GM12878 (cell line): ENCODE results near the gene MKX. TPM values are rescaled to one million over a fixed set of nuclear protein-coding genes. Genes with fewer than 3 reads are reported as not detected.

Source experiments
- ATAC-seq: fragments of 200-7000 bp; cut with Tn5 transposase; 3 replicates; pipeline ENCODE4 v1.9.1; 2020; ENCODE audit warnings: mild to moderate bottlenecking, moderate library complexity
- BruUV-seq: library from RNA; stranded (reverse); fragments of 400-500 nt; replicated peaks from 2 replicates; lab custom pipeline; 2021; lab: Mats Ljungman, UMichigan
- CTCF ChIA-PET: fragments of 300-600 bp; sonication (Branson Sonifier 250); formaldehyde crosslinking; extraction: SDS; loops from one replicate; lab custom pipeline; 2021; ENCODE audit warnings: inconsistent platforms; lab: Yijun Ruan, JAX
- POLR2A ChIA-PET: fragments of 350-600 bp; formaldehyde crosslinking; extraction: SDS; loops from one replicate; lab custom pipeline; 2021; ENCODE audit warnings: inconsistent platforms; lab: Charles Lee
- RAD21 ChIA-PET: fragments of 300-600 bp; sonication (Branson Sonifier 250); formaldehyde crosslinking; loops from one replicate; lab custom pipeline; 2023; ENCODE audit warnings: antibody characterized with exemption; ENCODE audit not compliant: unreplicated experiment; lab: Charles Lee
- SMC1A ChIA-PET: fragments of 300-600 bp; sonication (Branson Sonifier 250); formaldehyde crosslinking; loops from one replicate; lab custom pipeline; 2023; ENCODE audit not compliant: unreplicated experiment, uncharacterized antibody; lab: Charles Lee
- DNase-seq: peaks from one replicate; pipeline ENCODE4 v3.0.0-alpha.2; 2011; ENCODE audit warnings: low read depth, low spot score
- FAIRE-seq: peaks from 3 replicates; lab custom pipeline; 2011; peaks lifted over from hg19 to GRCh38; lab: Jason Lieb, UNC
- H2AFZ ChIP-seq: 2 replicates; pipeline ENCODE4 v1.6.0; 2011; ENCODE audit warnings: low read depth, low read length, control low read depth; ENCODE audit not compliant: control insufficient read depth
- H3K27ac ChIP-seq: 2 replicates; pipeline ENCODE4 v1.5.1; 2011; ENCODE audit warnings: control low read depth; ENCODE audit not compliant: control insufficient read depth, insufficient read depth
- H3K27me3 ChIP-seq, 2 experiments: replicated peaks in 1 of 2; 2 replicates each; pipeline versions ENCODE4 v1.6.0 to v1.6.1; 2011; ENCODE audit warnings: low read length in 1 of 2; ENCODE audit not compliant: control insufficient read depth in 2 of 2, insufficient read depth in 2 of 2
- H3K36me3 ChIP-seq, 2 experiments: 2 replicates each; pipeline ENCODE4 v1.5.1; 2011; ENCODE audit warnings: low read length in 1 of 2; ENCODE audit not compliant: control insufficient read depth in 2 of 2, insufficient read depth in 2 of 2
- H3K4me1 ChIP-seq: 2 replicates; pipeline ENCODE4 v1.6.1; 2011; ENCODE audit warnings: mild to moderate bottlenecking, low read length, moderate library complexity, mixed read lengths; ENCODE audit not compliant: control insufficient read depth, insufficient read depth
- H3K4me2 ChIP-seq: 2 replicates; pipeline ENCODE4 v1.6.0; 2011; ENCODE audit warnings: control low read depth; ENCODE audit not compliant: control insufficient read depth, insufficient read depth
- H3K4me3 ChIP-seq: fragments of 200-600 bp; sonication (generic); 2 replicates; pipeline ENCODE4 v1.5.1; 2016
- H3K79me2 ChIP-seq: 2 replicates; pipeline ENCODE4 v1.6.0; 2011; ENCODE audit warnings: low read length; ENCODE audit not compliant: control insufficient read depth, insufficient read depth
- H3K9ac ChIP-seq: 2 replicates; pipeline ENCODE4 v1.8.0; 2011; ENCODE audit warnings: low read length, control low read depth, mixed read lengths; ENCODE audit not compliant: control insufficient read depth, insufficient read depth
- H3K9me3 ChIP-seq: replicated peaks from 3 replicates; pipeline ENCODE4 v1.5.1; 2011; ENCODE audit warnings: mild to moderate bottlenecking, low read length; ENCODE audit not compliant: control insufficient read depth, insufficient read depth
- H4K20me1 ChIP-seq: 2 replicates; pipeline ENCODE4 v1.6.0; 2011; ENCODE audit not compliant: control insufficient read depth, insufficient read depth
- ATF2 ChIP-seq: IDR thresholded peaks from 2 replicates; pipeline ENCODE4 v1.6.1; 2012; ENCODE audit warnings: low read length, inconsistent platforms
- CREB1 ChIP-seq: IDR thresholded peaks from 2 replicates; pipeline ENCODE4 v1.6.1; 2012; ENCODE audit warnings: low read depth, mild to moderate bottlenecking, inconsistent platforms
- CREM ChIP-seq: IDR thresholded peaks from 2 replicates; pipeline ENCODE4 v1.6.1; 2014; ENCODE audit warnings: antibody characterized with exemption, low read depth
- E4F1 ChIP-seq: fragments of 450-650 bp; IDR thresholded peaks from 2 replicates; pipeline ENCODE4 v1.6.1; 2018; ENCODE audit warnings: borderline replicate concordance, mild to moderate bottlenecking; ENCODE audit not compliant: partially characterized antibody
- HDAC2 ChIP-seq: fragments of 200-600 bp; sonication (generic); IDR thresholded peaks from 2 replicates; pipeline ENCODE4 v1.6.1; 2017
- MXI1 ChIP-seq: fragments of 150-350 bp; IDR thresholded peaks from 2 replicates; pipeline ENCODE4 v1.6.1; 2011; ENCODE audit warnings: low read depth, mild to moderate bottlenecking, inconsistent platforms, low read length, improper control_type of control experiment
- SMARCA5 ChIP-seq: fragments of 450-650 bp; IDR thresholded peaks from 2 replicates; pipeline ENCODE4 v1.6.1; 2017; ENCODE audit warnings: mild to moderate bottlenecking
- ZBTB33 ChIP-seq: fragments of 450-650 bp; IDR thresholded peaks from 2 replicates; pipeline ENCODE4 v1.6.1; 2017; ENCODE audit warnings: mild to moderate bottlenecking
- ZBTB4 ChIP-seq: fragments of 450-650 bp; formaldehyde crosslinking; IDR thresholded peaks from 2 replicates; pipeline ENCODE4 v1.4.0; 2022; ENCODE audit warnings: mild to moderate bottlenecking, moderate library complexity
- WGBS: methylation state at CpG from one replicate; pipeline ENCODE4 v1.1.6; 2016; ENCODE audit warnings: low lambda C conversion rate; ENCODE audit not compliant: insufficient replicate concordance, insufficient coverage; ENCODE audit errors: missing lambda C conversion rate; 5-methylcytosine and 5-hydroxymethylcytosine counted together
- in situ Hi-C: fragments of 300-500 bp; cut with MboI; formaldehyde crosslinking; loops from 9 replicates; pipeline ENCODE4 v1.14.3; 2018; ENCODE audit warnings: mixed read lengths
- intact Hi-C: fragments of 100-400 bp; cut with micrococcal nuclease; formaldehyde crosslinking; loops from one replicate; pipeline ENCODE4 v1.14.2; 2022; ENCODE audit not compliant: unreplicated experiment
- polyA plus RNA-seq, 11 experiments: library from polyadenylated mRNA; depleted of rRNA in 4 of 11; unstranded in 6 of 11; stranded (reverse) in 5 of 11; fragments of >200 nt; fragmentation: Nextera tagmentation in 4 of 11; fragmentation: Illumina TruSeq in 1 of 11; extraction: Ambion mirVana in 4 of 11; extraction: Trizol in 1 of 11; gene quantifications; 1 replicate in 1 of 11; 2 replicates in 10 of 11; pipeline versions ENCODE4 v1.2.1 to v1.2.3, GENCODE V29; 2011 to 2016; ENCODE audit warnings: inconsistent platforms in 2 of 11, missing spikeins in 2 of 11, low read depth in 1 of 11
- total RNA-seq, 4 experiments: library from RNA; depleted of rRNA in 3 of 4; stranded (reverse); fragments of >200 nt in 3 of 4; fragmentation: Illumina TruSeq in 1 of 4; extraction: Trizol in 1 of 4; gene quantifications; 2 replicates each; pipeline versions ENCODE4 v1.2.1 to v1.2.3, GENCODE V29; 2013 to 2021

Gene MKX
- total and polyA plus RNA-seq, 10 of the 15 experiments (the other 5 are each of a cell fraction or from before 2014, with no cell fraction given) = not detected

GRCh38 chr10:27715505-27715904 is 30.1 kb downstream of the MKX start:
- Histone ChIP-seq H3K9me3 (no peaks in the 10 kb centered on the region), H3K4me3 (no peak overlapping the region), H2AFZ (no peak overlapping the region), H4K20me1 (no peaks in the 10 kb centered on the region), H3K4me2 (no peak overlapping the region), H3K36me3 (no peaks in the 10 kb centered on the region), H3K79me2 (no peaks in the 10 kb centered on the region), H3K27ac (no peak overlapping the region), H3K4me1 (no peaks in the 10 kb centered on the region), H3K27me3 (no peaks in the 10 kb centered on the region), H3K9ac (no peak overlapping the region)
- DNase-seq (no peak), ATAC-seq (no peak), FAIRE-seq (no peak)
- no peak for TF ChIP-seq SMARCA5
- no peak for TF ChIP-seq ATF2
- TF ChIP-seq ZBTB33 = no peak
- no peak for TF ChIP-seq CREM
- no peak for TF ChIP-seq CREB1
- no peak for TF ChIP-seq MXI1
- no peak for TF ChIP-seq HDAC2
- no peak for TF ChIP-seq ZBTB4 (CRISPR knock-in tag)
- no peak for TF ChIP-seq E4F1
- CTCF ChIA-PET = no interaction called here
- BruUV-seq = no TSS peak
- SMC1A ChIA-PET = no interaction called here
- 16% methylated on average over 3 of the region's 3 CpGs for WGBS
- POLR2A ChIA-PET = no interaction called here
- intact Hi-C loops = no loop called here
- in situ Hi-C loops = no loop called here
- RAD21 ChIA-PET = no interaction called here
